ENCODE measurements around the gene CFAP97D1.

The CFAP97D1 gene

GRCh38 chr17:43799047-43799446, 18.8 kb downstream of the CFAP97D1 start:
- Histone ChIP-seq H3K9me3 (peaks cover 5% of the 10 kb centered on the region; the same call in 1 of the 2 replicates), H3K27me3 (peaks cover 5% of the 10 kb centered on the region)
- TF ChIP-seq, protein P1, sequence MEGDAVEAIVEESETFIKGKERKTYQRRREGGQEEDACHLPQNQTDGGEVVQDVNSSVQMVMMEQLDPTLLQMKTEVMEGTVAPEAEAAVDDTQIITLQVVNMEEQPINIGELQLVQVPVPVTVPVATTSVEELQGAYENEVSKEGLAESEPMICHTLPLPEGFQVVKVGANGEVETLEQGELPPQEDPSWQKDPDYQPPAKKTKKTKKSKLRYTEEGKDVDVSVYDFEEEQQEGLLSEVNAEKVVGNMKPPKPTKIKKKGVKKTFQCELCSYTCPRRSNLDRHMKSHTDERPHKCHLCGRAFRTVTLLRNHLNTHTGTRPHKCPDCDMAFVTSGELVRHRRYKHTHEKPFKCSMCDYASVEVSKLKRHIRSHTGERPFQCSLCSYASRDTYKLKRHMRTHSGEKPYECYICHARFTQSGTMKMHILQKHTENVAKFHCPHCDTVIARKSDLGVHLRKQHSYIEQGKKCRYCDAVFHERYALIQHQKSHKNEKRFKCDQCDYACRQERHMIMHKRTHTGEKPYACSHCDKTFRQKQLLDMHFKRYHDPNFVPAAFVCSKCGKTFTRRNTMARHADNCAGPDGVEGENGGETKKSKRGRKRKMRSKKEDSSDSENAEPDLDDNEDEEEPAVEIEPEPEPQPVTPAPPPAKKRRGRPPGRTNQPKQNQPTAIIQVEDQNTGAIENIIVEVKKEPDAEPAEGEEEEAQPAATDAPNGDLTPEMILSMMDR (IDR thresholded peaks at IDR 0.05; ENCODE audit: low read depth, low read length): no peak

GRCh38 chr17:43800736-43801135, 20.5 kb downstream of the CFAP97D1 start:
- Histone ChIP-seq H3K36me3 (no peaks in the 10 kb centered on the region), H3K27me3 (peaks cover 5% of the 10 kb centered on the region), H3K4me1 (no peaks in the 10 kb centered on the region), H3K4me3 (ENCODE audit: low read depth, low read length) (no peak overlapping the region), H3K9me3 (peaks cover 5% of the 10 kb centered on the region; the same call in 1 of the 2 replicates)
- no peak for DNase-seq
- TF ChIP-seq, protein P1 (IDR thresholded peaks at IDR 0.05; ENCODE audit: low read depth, low read length): no peak

More at GRCh38 chr17:43799047-43799446, 18.8 kb downstream of the CFAP97D1 start:
- Histone ChIP-seq H3K4me3 (ENCODE audit: low read depth, low read length) (no peak overlapping the region), H3K36me3 (no peaks in the 10 kb centered on the region), H3K4me1 (no peaks in the 10 kb centered on the region)
- no peak for DNase-seq

GRCh38 chr17:43801844-43802243, 21.6 kb downstream of the CFAP97D1 start:
- Histone ChIP-seq H3K9me3 (peaks cover 5% of the 10 kb centered on the region; the same call in 1 of the 2 replicates), H3K4me3 (ENCODE audit: low read depth, low read length) (no peak overlapping the region), H3K4me1 (no peaks in the 10 kb centered on the region), H3K27me3 (peaks cover 5% of the 10 kb centered on the region), H3K36me3 (no peaks in the 10 kb centered on the region)
- TF ChIP-seq, protein P1 (IDR thresholded peaks at IDR 0.05; ENCODE audit: low read depth, low read length): no peak
- no peak for DNase-seq

- no peaks in the 10 kb centered on the region for H3K9me3 ChIP-seq
- H3K4me1 ChIP-seq: no peaks in the 10 kb centered on the region
- no peak for DNase-seq
- H3K4me3 ChIP-seq (ENCODE audit: low read depth, low read length): no peak overlapping the region
- TF ChIP-seq, protein P1 (IDR thresholded peaks at IDR 0.05; ENCODE audit: low read depth, low read length): no peak
- H3K36me3 ChIP-seq: no peaks in the 10 kb centered on the region
- H3K27me3 ChIP-seq: peaks cover 5% of the 10 kb centered on the region
Measured at GRCh38 chr17:43803758-43804157, 23.5 kb downstream of the CFAP97D1 start.

DNA sequence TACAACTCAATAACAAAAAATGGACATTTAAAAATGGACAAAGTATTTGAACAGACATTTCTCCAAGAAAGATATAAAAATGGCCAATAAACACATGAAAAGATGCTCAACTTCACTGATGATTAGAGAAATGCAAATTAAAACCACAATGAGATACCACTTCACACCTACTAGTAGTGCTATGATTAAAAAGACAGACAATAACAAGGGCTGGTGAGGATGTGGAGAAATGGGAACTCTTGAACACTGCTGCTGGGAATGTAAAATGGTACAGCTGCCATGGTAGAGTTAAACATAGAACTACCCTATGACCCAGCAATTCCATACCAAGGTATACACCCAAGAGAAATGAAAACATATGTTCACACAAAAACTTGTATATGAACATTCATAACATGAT, 24.9 kb downstream of the CFAP97D1 start:
- no peak for DNase-seq
- TF ChIP-seq, protein P1 (IDR thresholded peaks at IDR 0.05; ENCODE audit: low read depth, low read length): no peak

DNA sequence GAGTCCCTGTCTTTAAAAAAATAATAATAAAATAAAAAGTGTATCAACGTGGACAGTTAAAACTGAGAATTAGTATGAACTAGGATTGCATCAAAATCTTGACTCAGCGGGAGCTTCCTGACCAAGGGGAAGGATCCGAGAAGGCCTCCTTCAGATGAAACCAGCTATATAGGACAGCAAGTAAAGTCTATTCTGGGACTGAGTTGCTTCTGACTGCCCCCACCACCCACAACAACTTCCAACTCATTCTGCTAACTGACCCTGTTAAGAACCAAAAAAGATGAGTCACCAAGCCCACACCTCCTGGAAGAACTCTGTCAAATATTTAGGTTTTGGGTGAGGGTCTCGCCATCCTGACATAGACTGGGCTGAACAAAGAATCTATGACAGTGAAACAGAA, 27.8 kb downstream of the CFAP97D1 start:
- no peaks in the 10 kb centered on the region for H3K4me1 ChIP-seq
- no peaks in the 10 kb centered on the region for H3K36me3 ChIP-seq

More for the DNA sequence above, 24.9 kb downstream of the CFAP97D1 start:
- Histone ChIP-seq H3K9me3 (no peaks in the 10 kb centered on the region), H3K4me1 (no peaks in the 10 kb centered on the region), H3K4me3 (ENCODE audit: low read depth, low read length) (no peak overlapping the region), H3K27me3 (peaks cover 5% of the 10 kb centered on the region; the same call in 1 of the 2 replicates), H3K36me3 (no peaks in the 10 kb centered on the region)

More for the DNA sequence above, 27.8 kb downstream of the CFAP97D1 start:
- H3K4me3 ChIP-seq (ENCODE audit: low read depth, low read length): no peak overlapping the region
- no peaks in the 10 kb centered on the region for H3K27me3 ChIP-seq
- H3K9me3 ChIP-seq: no peaks in the 10 kb centered on the region
- no peak for DNase-seq
- TF ChIP-seq, protein P1 (IDR thresholded peaks at IDR 0.05; ENCODE audit: low read depth, low read length): no peak
